ENCODE data around the gene PRR23B.

Gene PRR23B

GRCh38 chr3:139006051-139006716 lies 14.5 kb downstream of the PRR23B start, which contains the start of gene PRR23A:
PRR23A (minus strand) TSS chr3:139006268; CDS start chr3:139006268, 0 bp downstream.
- TF ChIP-seq CTCF (IDR thresholded peaks at IDR 0.05; ENCODE audit: unreplicated experiment in 3 of 3), result no peak
- H3K4me1 Mint-ChIP-seq, result no peaks in the 10 kb centered on the region
- H3K27ac Mint-ChIP-seq, result no peak within 1 kb of the TSS
- peaks cover 4% of the 10 kb centered on the region for H3K36me3 Mint-ChIP-seq (ENCODE audit: low read depth)
- peaks cover 39% of the 10 kb centered on the region for H3K9me3 Mint-ChIP-seq
- H3K4me3 Mint-ChIP-seq, result no peak within 1 kb of the TSS
- no peaks in the 10 kb centered on the region for H3K27me3 Mint-ChIP-seq (ENCODE audit: low read depth)

DNA sequence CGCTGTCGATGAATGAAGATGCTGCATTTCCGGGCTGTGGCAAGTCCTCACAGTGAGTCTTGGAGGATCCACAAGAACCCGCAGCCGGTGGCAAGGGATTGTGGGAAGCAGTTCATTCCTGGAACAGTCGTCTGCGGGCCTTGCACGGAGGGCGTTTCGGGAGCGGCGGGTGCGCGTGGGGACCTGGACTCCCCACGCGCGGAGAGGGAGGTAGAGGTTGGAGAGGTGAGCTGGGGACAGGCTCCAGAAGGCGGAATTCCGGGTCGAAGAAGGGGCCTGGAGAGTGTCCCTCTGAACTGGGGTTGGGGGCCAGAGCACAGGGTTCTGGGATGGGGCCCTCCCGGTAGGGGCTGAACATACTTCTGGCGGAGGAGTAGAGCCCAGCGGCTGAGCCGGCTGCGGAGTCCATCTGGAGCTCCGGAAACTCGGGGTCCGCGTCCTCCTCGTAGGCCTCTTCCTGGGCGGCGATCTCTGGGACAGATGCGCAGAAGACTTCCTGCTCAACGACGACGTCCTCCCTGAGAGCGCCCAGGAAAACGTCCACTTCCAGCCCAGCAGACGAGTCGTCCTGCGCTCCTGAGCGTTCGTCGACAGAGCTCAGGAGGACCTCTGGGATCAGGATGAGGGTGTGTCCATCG lies 15.3 kb downstream of the PRR23B start:
- no peak for TF ChIP-seq CTCF (IDR thresholded peaks at IDR 0.05; ENCODE audit: unreplicated experiment in 3 of 3)
- H3K36me3 Mint-ChIP-seq (ENCODE audit: low read depth), result peaks cover 4% of the 10 kb centered on the region
- H3K27me3 Mint-ChIP-seq (ENCODE audit: low read depth), result no peaks in the 10 kb centered on the region
- H3K27ac Mint-ChIP-seq, result no peak overlapping the region
- H3K9me3 Mint-ChIP-seq, result peaks cover 38% of the 10 kb centered on the region
- no peaks in the 10 kb centered on the region for H3K4me1 Mint-ChIP-seq
- H3K4me3 Mint-ChIP-seq, result no peak overlapping the region

GRCh38 chr3:138995706-138996105 lies 25.0 kb downstream of the PRR23B start:
- peaks cover 5% of the 10 kb centered on the region for H3K9me3 Mint-ChIP-seq
- H3K36me3 Mint-ChIP-seq (ENCODE audit: low read depth), result no peaks in the 10 kb centered on the region
- no peak overlapping the region for H3K4me3 Mint-ChIP-seq
- no peaks in the 10 kb centered on the region for H3K4me1 Mint-ChIP-seq
- no peak overlapping the region for H3K27ac Mint-ChIP-seq
- TF ChIP-seq CTCF (IDR thresholded peaks at IDR 0.05; ENCODE audit: unreplicated experiment in 3 of 3), result no peak
- H3K27me3 Mint-ChIP-seq (ENCODE audit: low read depth), result peaks cover 14% of the 10 kb centered on the region

- H3K9me3 Mint-ChIP-seq, result no peaks in the 10 kb centered on the region
- H3K4me1 Mint-ChIP-seq, result peaks cover 13% of the 10 kb centered on the region
- H3K36me3 Mint-ChIP-seq (ENCODE audit: low read depth), result no peaks in the 10 kb centered on the region
- no peak for TF ChIP-seq CTCF (IDR thresholded peaks at IDR 0.05; ENCODE audit: unreplicated experiment in 3 of 3)
- H3K27me3 Mint-ChIP-seq (ENCODE audit: low read depth), result peaks cover 24% of the 10 kb centered on the region
- H3K4me3 Mint-ChIP-seq, result no peak overlapping the region
- no peak overlapping the region for H3K27ac Mint-ChIP-seq
Measured at GRCh38 chr3:138987181-138987580, 33.5 kb downstream of the PRR23B start.

DNA sequence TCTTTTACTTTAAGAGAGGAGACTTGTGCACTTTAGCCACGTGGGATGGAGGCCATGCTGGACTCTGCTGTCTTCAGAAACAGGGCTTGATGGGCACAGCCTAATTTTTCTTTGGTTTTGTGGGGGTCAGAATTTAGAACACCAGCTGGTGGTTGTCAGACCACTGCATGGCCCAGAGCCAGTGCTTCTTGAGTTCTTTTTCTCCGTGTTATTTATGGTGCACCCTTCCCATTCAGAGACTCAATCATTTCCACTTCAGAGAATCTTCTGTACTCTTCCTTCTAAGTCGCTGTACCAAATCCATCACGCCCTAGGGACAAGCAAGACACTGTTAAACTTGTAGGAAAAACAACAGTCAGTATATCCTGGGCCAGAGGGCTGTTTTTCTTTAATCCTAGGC lies 34.8 kb downstream of the PRR23B start:
- Mint-ChIP-seq H3K27me3 (ENCODE audit: low read depth) (peaks cover 25% of the 10 kb centered on the region), H3K27ac (peak overlapping the region in 1 of 3 experiments; percentile 34), H3K4me3 (no peak overlapping the region), H3K9me3 (no peaks in the 10 kb centered on the region), H3K4me1 (peaks cover 13% of the 10 kb centered on the region), H3K36me3 (ENCODE audit: low read depth) (no peaks in the 10 kb centered on the region)
- no peak for TF ChIP-seq CTCF (IDR thresholded peaks at IDR 0.05; ENCODE audit: unreplicated experiment in 3 of 3)

- Mint-ChIP-seq H3K36me3 (ENCODE audit: low read depth) (no peaks in the 10 kb centered on the region), H3K27me3 (ENCODE audit: low read depth) (peaks cover 31% of the 10 kb centered on the region), H3K4me3 (no peak overlapping the region), H3K27ac (no peak overlapping the region), H3K9me3 (no peaks in the 10 kb centered on the region), H3K4me1 (peaks cover 20% of the 10 kb centered on the region)
- TF ChIP-seq CTCF (IDR thresholded peaks at IDR 0.05; ENCODE audit: unreplicated experiment in 3 of 3), result no peak
Measured at GRCh38 chr3:138984816-138985215, 35.9 kb downstream of the PRR23B start.
